ENCODE data around the gene GALT. TPM values are rescaled to one million over a fixed set of nuclear protein-coding genes. Genes with fewer than 3 reads are reported as not detected.

GALT gene
- total RNA-seq, 4 donors from 2014 or later, result 8.1 to 23.6 (median 20.0) TPM

DNA sequence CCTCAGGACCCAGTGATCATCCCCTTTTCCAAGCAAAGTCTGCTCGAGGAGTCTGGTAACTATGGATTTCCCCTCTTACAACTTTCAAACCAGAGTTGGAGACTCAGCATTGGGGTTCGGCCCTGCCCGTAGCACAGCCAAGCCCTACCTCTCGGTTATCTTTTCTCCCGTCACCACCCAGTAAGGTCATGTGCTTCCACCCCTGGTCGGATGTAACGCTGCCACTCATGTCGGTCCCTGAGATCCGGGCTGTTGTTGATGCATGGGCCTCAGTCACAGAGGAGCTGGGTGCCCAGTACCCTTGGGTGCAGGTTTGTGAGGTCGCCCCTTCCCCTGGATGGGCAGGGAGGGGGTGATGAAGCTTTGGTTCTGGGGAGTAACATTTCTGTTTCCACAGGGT, 1.2 kb downstream of the GALT start:
- peaks cover 0 to 14% of the 10 kb centered on the region in 2 donors for H3K36me3 ChIP-seq
- H3K9me3 ChIP-seq, result no peaks in the 10 kb centered on the region
- peak overlapping the region; percentile 88 to 94 (median 90) for H3K27ac ChIP-seq
- ATAC-seq, result no peak
- peaks cover 34 to 36% of the 10 kb centered on the region in 2 donors for H3K4me1 ChIP-seq
- no peaks in the 10 kb centered on the region for H3K27me3 ChIP-seq
- no peak for DNase-seq
- intact Hi-C loops (cut with DNase I; ENCODE audit: low total_unique reads), result no loop called here
- H3K4me3 ChIP-seq, result peak overlapping the region; percentile 67 to 85 (median 81)
- in situ Hi-C loops (cut with MboI; ENCODE audit: low sequenced_read_pairs in 4 of 4), result loop anchor here in 1 of 4 donors (10.0 kb wide), 1 partner anchor 57 kb away; no protein-coding TSS in a partner anchor
- no peak for TF ChIP-seq POLR2A (IDR thresholded peaks at IDR 0.05)
- TF ChIP-seq, protein P1, sequence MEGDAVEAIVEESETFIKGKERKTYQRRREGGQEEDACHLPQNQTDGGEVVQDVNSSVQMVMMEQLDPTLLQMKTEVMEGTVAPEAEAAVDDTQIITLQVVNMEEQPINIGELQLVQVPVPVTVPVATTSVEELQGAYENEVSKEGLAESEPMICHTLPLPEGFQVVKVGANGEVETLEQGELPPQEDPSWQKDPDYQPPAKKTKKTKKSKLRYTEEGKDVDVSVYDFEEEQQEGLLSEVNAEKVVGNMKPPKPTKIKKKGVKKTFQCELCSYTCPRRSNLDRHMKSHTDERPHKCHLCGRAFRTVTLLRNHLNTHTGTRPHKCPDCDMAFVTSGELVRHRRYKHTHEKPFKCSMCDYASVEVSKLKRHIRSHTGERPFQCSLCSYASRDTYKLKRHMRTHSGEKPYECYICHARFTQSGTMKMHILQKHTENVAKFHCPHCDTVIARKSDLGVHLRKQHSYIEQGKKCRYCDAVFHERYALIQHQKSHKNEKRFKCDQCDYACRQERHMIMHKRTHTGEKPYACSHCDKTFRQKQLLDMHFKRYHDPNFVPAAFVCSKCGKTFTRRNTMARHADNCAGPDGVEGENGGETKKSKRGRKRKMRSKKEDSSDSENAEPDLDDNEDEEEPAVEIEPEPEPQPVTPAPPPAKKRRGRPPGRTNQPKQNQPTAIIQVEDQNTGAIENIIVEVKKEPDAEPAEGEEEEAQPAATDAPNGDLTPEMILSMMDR (IDR thresholded peaks at IDR 0.05 in 4 of 5, conservative IDR thresholded peaks at IDR 0.05 in 1 of 5), result no peak

DNA sequence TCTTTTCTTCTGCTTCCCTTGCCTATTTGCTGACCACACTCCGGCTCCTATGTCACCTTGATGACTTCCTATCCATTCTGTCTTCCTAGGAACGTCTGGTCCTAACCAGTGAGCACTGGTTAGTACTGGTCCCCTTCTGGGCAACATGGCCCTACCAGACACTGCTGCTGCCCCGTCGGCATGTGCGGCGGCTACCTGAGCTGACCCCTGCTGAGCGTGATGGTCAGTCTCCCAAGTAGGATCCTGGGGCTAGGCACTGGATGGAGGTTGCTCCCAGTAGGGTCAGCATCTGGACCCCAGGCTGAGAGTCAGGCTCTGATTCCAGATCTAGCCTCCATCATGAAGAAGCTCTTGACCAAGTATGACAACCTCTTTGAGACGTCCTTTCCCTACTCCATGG, 2.2 kb downstream of the GALT start:
- Histone ChIP-seq H3K27ac (peak overlapping the region; percentile 43 to 94 (median 89)), H3K4me1 (peaks cover 44 to 46% of the 10 kb centered on the region in 2 donors), H3K4me3 (no peak overlapping the region), H3K9me3 (no peaks in the 10 kb centered on the region), H3K27me3 (no peaks in the 10 kb centered on the region), H3K36me3 (peaks cover 0 to 14% of the 10 kb centered on the region in 2 donors)
- in situ Hi-C loops (cut with MboI; ENCODE audit: low sequenced_read_pairs in 4 of 4), result loop anchor here in 1 of 4 donors (10.0 kb wide), 1 partner anchor 56 kb away; no protein-coding TSS in a partner anchor
- intact Hi-C loops (cut with DNase I; ENCODE audit: low total_unique reads), result no loop called here
- no peak for ATAC-seq
- DNase-seq, result no peak
- TF ChIP-seq POLR2A (IDR thresholded peaks at IDR 0.05), result no peak
- TF ChIP-seq, protein P1 (IDR thresholded peaks at IDR 0.05 in 4 of 5, conservative IDR thresholded peaks at IDR 0.05 in 1 of 5), result no peak

DNA sequence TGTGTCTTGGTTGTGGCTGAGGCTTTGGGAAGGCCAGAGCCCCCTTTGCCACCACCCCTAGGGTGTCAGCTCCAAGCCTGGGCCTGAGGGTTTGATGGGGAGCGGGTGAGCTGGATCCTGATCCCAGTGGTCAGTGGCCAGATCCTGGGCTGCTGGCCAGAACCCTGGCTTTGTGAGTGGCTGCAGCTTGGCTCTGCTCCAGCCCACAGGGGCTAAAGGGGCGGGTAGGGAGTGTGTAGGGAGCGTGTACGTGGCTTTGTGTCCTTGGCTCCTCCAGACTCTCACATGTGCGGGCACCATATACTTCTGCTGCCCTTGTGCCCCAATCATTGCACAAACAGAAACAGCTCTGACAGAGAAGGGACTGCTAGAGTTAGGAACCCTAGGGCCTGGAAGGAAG, 4.3 kb downstream of the GALT start:
- Histone ChIP-seq H3K9me3 (no peaks in the 10 kb centered on the region), H3K27ac (peak overlapping the region; percentile 88 to 91 (median 89)), H3K4me1 (peaks cover 52 to 63% of the 10 kb centered on the region in 2 donors), H3K27me3 (no peaks in the 10 kb centered on the region), H3K4me3 (no peak overlapping the region), H3K36me3 (peaks cover 0 to 14% of the 10 kb centered on the region in 2 donors)
- no peak for TF ChIP-seq POLR2A (IDR thresholded peaks at IDR 0.05)
- TF ChIP-seq, protein P1 (IDR thresholded peaks at IDR 0.05 in 4 of 5, conservative IDR thresholded peaks at IDR 0.05 in 1 of 5), result no peak
- in situ Hi-C loops (cut with MboI; ENCODE audit: low sequenced_read_pairs in 4 of 4), result loop anchor here in 1 of 4 donors (25.0 kb wide), 1 partner anchor 436 kb away; the partner anchor contains the start of genes FANCG and PIGO
- ATAC-seq (no peak), DNase-seq (peak in 1 of 2 donors; percentile 36)
- intact Hi-C loops (cut with DNase I; ENCODE audit: low total_unique reads), result loop anchor here (5.0 kb wide), 1 partner anchor 336 kb away; the partner anchor contains the start of gene DNAJB5

DNA sequence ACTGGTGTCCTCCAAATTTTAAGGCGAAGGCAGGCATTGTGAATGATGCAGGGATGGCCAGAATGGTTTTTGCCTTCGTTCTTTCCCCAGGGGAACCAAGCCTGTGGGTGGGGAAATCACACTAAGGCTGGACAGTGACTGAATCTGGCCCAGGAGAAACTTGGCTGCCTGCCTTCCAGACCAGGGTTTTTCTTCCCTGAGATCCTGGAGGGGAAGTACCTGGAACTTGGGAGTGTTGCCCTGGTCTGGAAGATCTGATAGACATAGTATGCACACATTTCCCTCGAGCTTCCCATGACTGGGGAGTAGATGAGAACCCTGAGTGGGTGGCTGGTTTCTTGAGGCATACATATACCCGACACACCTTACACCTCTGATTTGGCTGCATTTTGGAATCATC, 4.8 kb downstream of the GALT start:
- H3K4me1 ChIP-seq, result peaks cover 47 to 58% of the 10 kb centered on the region in 2 donors
- peak overlapping the region; percentile 40 to 62 (median 58) for H3K4me3 ChIP-seq
- in situ Hi-C loops (cut with MboI; ENCODE audit: low sequenced_read_pairs in 4 of 4) (loop anchor here in 1 of 4 donors (25.0 kb wide), 1 partner anchor 436 kb away; the partner anchor contains the start of genes FANCG and PIGO), intact Hi-C loops (cut with DNase I; ENCODE audit: low total_unique reads) (loop anchor here (5.0 kb wide), 1 partner anchor 336 kb away; the partner anchor contains the start of gene DNAJB5)
- H3K36me3 ChIP-seq, result peaks cover 0 to 14% of the 10 kb centered on the region in 2 donors
- DNase-seq (peak in 1 of 2 donors; percentile 55), ATAC-seq (no peak)
- TF ChIP-seq, protein P1 (IDR thresholded peaks at IDR 0.05 in 4 of 5, conservative IDR thresholded peaks at IDR 0.05 in 1 of 5), result no peak
- TF ChIP-seq POLR2A (IDR thresholded peaks at IDR 0.05), result no peak
- no peaks in the 10 kb centered on the region for H3K9me3 ChIP-seq
- H3K27ac ChIP-seq, result peak overlapping the region; percentile 88 to 91 (median 89)
- no peaks in the 10 kb centered on the region for H3K27me3 ChIP-seq
